ENCODE data around the gene HIPK2.

The HIPK2 gene

DNA sequence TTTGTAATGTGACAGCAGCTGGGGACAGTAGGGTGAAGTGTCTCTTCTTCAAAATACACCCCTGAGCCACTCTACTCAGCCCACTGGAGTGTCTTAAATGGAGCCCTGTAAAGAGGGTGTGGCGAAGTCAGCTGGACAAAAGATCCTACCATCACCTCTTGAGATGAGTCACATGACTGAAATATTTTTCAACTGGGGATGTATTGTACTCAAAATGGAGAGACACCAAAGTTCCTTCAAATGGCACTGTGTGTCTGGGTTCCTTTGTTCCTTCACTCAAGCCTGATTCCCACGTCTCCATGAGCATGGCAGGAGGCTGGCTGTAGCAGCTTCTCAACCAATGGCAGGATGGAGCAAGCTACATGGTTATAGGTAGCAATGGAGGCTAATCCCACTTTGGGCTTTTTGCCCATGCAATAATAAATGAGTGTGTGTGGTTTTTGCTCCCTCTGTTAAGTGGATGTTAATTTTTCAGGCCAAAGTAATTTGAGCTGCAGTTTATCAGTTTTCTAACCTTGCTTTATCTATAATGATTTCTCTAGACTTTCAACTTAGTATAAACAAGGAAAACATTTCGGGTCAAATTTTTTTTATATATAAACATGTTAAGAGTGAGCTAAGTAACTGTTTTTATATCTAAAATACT lies 186.1 kb downstream of the HIPK2 start:
- DNase-seq (ENCODE audit: low read depth): no peak

DNA sequence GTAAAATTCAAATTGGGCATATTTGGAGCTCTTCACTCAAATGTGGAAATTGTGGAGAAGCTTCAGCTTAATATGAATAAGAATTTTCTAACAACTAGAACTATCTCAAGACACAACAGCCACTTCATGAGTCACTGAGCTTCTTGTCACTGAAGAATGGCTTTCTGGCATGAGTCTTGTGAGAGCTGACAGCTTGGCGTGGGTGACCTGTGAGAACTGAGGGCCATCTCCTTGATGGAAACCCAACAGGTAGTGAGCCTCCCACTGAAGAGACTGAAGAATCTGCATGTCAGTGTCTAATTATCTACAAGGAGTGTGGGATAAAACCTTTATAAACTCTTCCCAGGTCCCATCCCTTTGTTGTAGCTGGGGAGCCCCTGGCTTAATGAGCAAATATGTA lies 188.3 kb downstream of the HIPK2 start:
- DNase-seq (ENCODE audit: low read depth): no peak

DNA sequence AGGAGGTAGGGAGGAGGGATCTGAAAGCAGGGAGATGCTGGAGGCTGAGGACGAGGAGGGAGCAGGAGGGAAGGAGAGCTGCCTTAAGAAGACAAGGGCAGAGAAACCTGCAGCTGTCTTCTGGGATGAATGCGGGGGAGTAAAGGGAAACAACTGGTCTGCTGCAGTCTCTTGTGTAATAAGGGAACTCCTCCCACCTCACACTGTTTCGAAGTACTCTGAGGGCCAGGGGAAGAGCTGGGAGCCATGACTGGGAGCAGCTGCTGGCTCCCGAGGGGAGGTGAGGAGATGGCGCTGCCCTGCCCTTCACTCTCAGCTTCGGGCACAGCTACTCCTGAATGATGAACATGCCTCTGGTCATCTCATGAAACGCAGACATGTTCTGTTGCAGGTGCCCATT lies 189.2 kb downstream of the HIPK2 start:
- no peak for DNase-seq (ENCODE audit: low read depth)

DNA sequence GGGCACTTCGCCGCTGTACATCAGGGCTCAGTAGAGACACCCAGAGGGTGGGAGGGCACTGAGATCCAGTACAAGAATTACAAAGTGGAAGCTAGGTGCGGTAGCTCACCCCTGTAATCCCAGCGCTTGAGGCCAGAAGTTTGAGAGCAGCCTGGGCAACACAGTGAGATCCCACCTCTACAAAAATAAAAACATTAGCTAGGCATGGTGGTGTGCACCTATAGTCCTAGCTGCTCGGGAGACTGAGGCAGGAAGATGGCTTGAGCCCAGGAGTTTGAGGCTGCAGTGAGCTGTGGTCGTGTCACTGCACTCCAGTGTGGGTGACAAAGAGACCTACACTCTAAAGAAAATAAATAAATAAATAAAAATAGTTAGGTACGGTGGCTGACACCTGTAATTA lies 190.3 kb downstream of the HIPK2 start:
- DNase-seq (ENCODE audit: low read depth): no peak

GRCh38 chr7:139586286-139586685 lies 191.5 kb downstream of the HIPK2 start:
- no peak for DNase-seq (ENCODE audit: low read depth)

- no peak for DNase-seq (ENCODE audit: low read depth)
Measured at GRCh38 chr7:139585042-139585441, 192.8 kb downstream of the HIPK2 start.

DNA sequence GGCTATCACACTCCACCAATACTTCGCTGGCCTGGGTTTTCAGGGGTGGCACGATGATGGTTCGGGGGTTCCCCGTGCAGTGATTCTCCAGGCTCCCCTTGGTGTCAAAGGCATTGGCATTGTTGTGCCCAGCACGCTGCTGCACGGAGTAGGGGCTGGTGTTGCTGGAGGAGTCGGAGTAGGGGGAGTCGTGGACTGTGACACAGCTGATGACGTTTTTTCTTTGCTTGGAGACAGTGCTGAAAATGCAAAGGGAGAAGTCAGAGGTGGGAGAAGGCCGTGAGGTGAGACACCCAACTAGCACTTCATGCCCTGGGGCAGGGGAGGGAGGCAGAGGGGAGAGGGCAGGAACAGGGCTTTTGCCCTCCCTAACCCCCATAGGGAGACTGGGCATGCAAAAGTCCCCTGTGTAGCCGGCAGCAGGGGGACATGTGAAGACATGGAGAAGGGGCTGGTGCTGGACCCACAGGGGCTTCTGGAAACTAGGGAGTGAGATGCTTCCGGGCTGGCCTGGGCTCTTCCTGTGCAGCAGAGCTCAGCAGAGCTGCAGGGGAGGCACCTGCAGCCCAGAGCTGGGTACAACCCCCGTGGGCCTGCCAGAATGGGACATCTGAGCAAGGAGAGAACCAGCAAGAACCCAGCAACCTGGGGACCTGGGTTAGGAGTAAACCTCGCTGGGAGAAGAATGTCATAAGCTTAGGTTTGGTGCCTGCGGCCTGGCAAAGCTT lies 193.8 kb downstream of the HIPK2 start:
- DNase-seq (ENCODE audit: low read depth): no peak

GRCh38 chr7:139582671-139583155 lies 195.1 kb downstream of the HIPK2 start:
- DNase-seq (ENCODE audit: low read depth): no peak

DNA sequence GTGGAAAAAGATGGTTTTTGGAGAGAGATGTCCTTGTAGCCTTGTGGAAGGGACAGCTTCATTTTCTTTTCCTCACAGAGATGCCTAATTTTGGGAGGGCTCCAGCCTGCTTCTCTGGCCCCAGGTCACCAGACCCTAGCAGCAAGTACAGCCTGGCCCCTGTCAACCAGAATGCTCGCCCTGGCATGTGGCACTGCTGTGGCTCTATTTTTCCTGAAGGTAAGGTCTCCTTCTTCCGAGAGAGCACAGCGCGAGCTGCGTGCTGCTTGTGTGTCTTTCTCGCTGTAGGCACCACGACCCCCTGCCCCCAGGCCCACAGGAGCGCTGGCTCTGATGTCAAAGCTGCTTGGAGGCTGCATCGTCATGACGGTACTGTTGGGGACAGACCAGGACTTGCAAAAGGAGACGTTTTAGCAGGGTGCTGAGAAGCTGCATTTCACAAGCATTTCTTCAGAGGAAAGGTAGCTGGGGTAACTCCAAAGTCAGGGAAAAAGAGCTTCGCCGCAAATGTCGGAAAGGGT lies 195.6 kb downstream of the HIPK2 start:
- DNase-seq (ENCODE audit: low read depth): no peak

DNA sequence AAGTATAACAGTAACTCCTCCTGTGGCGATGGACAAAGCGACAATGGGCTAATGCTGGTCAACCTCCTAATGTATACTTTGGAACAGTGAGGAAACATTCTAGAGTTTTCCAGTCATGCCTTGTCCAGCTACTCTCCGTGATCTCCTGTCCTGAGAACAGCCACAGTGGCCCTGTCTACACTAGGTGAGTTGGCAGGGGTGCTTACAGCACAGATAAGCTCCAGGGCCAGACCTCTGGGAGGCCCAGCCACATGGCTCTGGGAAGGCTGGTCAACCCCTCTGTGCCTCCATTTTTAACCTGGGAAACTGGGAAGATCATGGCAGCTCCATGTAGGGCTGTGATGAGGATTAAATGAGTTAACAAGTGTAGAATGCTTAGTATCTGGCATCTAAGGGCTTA lies 197.4 kb downstream of the HIPK2 start:
- DNase-seq (ENCODE audit: low read depth): no peak

GRCh38 chr7:139576179-139576973 lies 201.4 kb downstream of the HIPK2 start:
- no peak for DNase-seq (ENCODE audit: low read depth)

DNA sequence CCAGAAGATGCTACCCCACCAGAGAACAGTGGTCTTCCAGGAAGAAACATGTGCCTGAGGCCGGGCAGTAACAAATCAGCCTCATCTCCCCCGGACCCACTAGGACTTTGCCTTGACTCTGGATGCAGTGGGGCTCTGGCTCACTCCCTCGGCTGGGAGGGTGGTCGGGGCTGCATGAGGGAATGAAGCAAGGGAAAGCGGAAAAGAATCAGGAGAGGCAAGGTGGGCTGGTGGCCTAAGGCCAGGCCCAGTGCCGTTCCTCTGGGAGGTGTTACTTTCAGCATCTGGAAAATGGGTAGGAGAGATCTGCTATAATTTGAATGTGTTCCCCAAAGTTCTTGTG lies 202.5 kb downstream of the HIPK2 start:
- no peak for DNase-seq (ENCODE audit: low read depth)

- DNase-seq (ENCODE audit: low read depth): no peak
Measured at GRCh38 chr7:139574618-139575337, 203.0 kb downstream of the HIPK2 start.

DNA sequence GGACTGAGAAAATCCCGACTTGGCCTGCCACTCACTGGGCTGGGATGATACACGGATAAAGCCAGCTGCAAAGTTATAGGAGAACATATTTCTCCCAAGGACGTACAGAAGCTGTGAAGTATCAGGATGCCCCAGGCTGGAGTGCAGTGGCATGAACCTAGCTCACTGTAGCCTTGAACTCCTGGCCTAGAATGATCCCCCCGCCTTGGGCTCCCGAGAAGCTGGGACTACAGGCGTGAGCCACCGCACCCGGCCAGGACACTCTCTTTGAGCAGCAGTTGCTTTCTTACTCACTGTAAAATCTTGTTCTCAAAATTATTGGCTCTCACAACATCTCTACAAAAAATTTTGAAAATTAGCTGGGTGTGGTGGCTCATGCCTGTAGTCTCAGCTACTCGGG lies 203.9 kb downstream of the HIPK2 start:
- DNase-seq (ENCODE audit: low read depth): no peak

DNA sequence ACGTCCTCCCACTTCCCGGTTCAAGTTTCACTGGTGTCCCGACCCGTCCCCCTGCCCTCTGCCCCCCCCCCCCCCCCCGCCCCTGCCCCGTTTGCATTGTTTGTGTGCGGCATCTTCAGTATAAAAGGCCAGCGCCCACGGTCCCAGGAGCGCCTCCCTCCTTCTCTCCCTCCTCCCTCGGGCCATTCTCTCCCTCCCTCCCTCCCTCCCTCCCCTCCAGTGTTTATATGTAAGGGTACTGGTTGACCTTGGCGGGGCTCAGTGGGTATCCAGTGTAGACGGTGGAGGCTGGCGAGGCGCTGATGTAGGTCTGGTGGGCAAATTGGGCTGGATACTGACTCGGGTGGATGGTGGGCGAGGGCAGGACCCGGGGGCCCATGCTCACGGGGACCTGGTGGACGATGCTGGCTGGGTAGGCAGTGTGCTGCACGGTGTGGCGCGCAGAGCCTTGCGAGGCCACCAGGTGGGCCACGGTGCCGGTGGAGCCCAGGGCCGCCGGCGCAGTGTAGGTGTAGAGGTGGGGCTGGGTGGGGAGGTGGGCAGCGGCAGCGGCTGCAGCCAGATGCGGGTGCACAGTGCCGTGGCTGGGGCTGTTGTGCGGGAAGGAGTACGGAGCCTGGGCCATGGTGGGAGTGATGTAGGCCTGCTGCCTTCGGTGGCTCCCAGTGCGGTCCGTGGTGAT lies 205.0 kb downstream of the HIPK2 start:
- DNase-seq (ENCODE audit: low read depth): no peak

DNA sequence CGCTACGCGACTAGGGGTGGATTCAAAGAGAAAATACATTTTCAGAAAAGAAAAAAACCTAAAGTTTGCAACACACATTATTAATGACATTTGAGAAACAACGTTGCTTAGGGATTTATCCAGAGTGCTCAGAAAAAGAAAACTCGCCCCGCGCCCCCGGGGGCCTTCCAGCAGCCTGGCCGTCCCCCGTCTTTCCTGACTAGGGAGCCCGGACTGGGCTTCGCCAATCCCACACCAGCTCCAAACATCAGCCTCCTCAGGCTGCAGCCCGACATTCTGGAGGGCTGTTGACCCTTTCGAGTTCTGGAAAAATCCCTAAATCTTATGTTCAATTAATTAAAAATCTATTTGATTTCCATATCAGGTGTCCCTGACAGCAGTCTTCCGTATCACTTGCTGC lies 205.7 kb downstream of the HIPK2 start:
- DNase-seq (ENCODE audit: low read depth): no peak

DNA sequence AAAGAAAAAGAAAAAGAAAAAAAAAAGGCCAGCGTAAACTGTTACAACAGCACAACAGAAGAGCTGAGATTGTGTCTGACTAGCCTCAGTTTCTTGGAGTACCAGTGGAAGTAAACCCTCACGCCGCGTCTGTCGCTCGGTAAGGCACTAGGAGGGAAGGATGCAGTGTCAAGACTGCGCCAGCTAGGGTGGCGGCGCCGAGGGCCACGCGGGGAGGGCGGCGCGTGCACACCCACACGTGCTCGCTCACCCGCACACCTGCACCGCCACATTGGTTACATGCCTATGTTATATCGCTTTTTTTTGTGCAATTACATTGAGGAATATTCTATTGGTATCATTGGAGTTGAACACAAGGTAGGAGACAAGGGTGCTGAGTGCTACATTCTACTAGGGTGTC lies 206.1 kb downstream of the HIPK2 start:
- DNase-seq (ENCODE audit: low read depth): no peak

- DNase-seq (ENCODE audit: low read depth): no peak
Measured at GRCh38 chr7:139571190-139571589, 206.6 kb downstream of the HIPK2 start.

DNA sequence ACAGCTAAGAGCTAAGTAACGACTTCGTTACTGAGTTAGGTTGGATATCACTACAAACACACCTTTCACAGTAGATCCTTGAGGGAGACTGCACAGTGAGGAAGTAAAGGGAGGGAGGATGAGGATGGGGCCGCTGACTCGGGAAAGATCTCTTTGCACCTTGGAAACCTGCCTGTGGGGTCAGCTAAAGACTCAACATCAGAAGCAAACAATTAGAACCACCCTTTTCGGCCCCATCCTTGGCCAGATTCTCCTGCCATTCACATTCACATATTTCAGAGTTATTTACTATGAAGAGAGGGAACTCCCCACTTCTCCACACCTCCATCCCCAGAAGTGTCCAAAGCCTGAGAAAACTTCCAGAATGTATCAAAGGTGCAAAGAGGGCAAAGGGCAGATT lies 207.2 kb downstream of the HIPK2 start:
- no peak for DNase-seq (ENCODE audit: low read depth)

GRCh38 chr7:139570119-139570518 lies 207.7 kb downstream of the HIPK2 start:
- DNase-seq (ENCODE audit: low read depth): no peak

GRCh38 chr7:139568813-139569490 lies 208.8 kb downstream of the HIPK2 start:
- DNase-seq (ENCODE audit: low read depth): no peak

All from ELR (cell line).